HepG2 (cell line): ENCODE measurements around the gene EIF5B. TPM values are rescaled to one million over a fixed set of nuclear protein-coding genes. Genes with fewer than 3 reads are reported as not detected.

Source experiments
- AKAP8 ChIP-seq: sonication (generic); formaldehyde crosslinking; IDR thresholded peaks from 2 replicates; pipeline ENCODE4 v1.5.1; 2020; ENCODE audit warnings: mild to moderate bottlenecking, missing genetic modification reagents
- DBP ChIP-seq: sonication (generic); formaldehyde crosslinking; IDR thresholded peaks from 2 replicates; pipeline ENCODE4 v1.4.0; 2020; ENCODE audit warnings: missing genetic modification reagents; ENCODE audit errors: not compliant biosample characterization
- EED ChIP-seq: sonication (generic); formaldehyde crosslinking; IDR thresholded peaks from 2 replicates; pipeline ENCODE4 v1.5.0; 2020; ENCODE audit warnings: mild to moderate bottlenecking, missing genetic modification reagents
- GLMP ChIP-seq: sonication (generic); formaldehyde crosslinking; IDR thresholded peaks from 2 replicates; pipeline ENCODE4 v1.9.0; 2021; ENCODE audit warnings: missing genetic modification reagents, mild to moderate bottlenecking, borderline replicate concordance
- HMG20A ChIP-seq: IDR thresholded peaks from 2 replicates; pipeline ENCODE4 v1.6.1; 2016; ENCODE audit warnings: borderline replicate concordance
- MXD3 ChIP-seq: IDR thresholded peaks from 2 replicates; pipeline ENCODE4 v1.6.1; 2016; ENCODE audit warnings: mild to moderate bottlenecking, missing biosample characterization, missing genetic modification reagents
- MYPOP ChIP-seq: sonication (generic); formaldehyde crosslinking; IDR thresholded peaks from 2 replicates; pipeline ENCODE4 v1.8.1; 2023; ENCODE audit warnings: mild to moderate bottlenecking, moderate library complexity, missing genetic modification reagents
- RARG ChIP-seq: sonication (generic); formaldehyde crosslinking; IDR thresholded peaks from 2 replicates; pipeline ENCODE4 v1.4.0; 2020; ENCODE audit warnings: low read depth, mild to moderate bottlenecking, missing genetic modification reagents
- RXRB ChIP-seq: IDR thresholded peaks from 2 replicates; pipeline ENCODE4 v1.6.1; 2016; ENCODE audit warnings: borderline replicate concordance, missing genetic modification reagents, missing compliant biosample characterization
- SPEN ChIP-seq: sonication (generic); formaldehyde crosslinking; IDR thresholded peaks from 2 replicates; pipeline ENCODE4 v1.5.1; 2020; ENCODE audit warnings: low read depth, mild to moderate bottlenecking, missing genetic modification reagents
- TCF12 ChIP-seq, 2 experiments: fragments of 450-650 bp in 1 of 2; sonication (generic) in 1 of 2; formaldehyde crosslinking in 1 of 2; IDR thresholded peaks; 2 replicates each; pipeline versions ENCODE4 v1.6.1 to v1.8.0; 2017 to 2022; ENCODE audit warnings: antibody characterized with exemption in 1 of 2, mild to moderate bottlenecking in 1 of 2, missing genetic modification reagents in 1 of 2, moderate library complexity in 1 of 2
- TFE3 ChIP-seq: IDR thresholded peaks from 2 replicates; pipeline ENCODE4 v1.6.1; 2016
- ZBTB42 ChIP-seq: sonication (generic); formaldehyde crosslinking; IDR thresholded peaks from 2 replicates; pipeline ENCODE4 v1.5.0; 2020; ENCODE audit warnings: mild to moderate bottlenecking, missing genetic modification reagents
- ZFP91 ChIP-seq: sonication (generic); formaldehyde crosslinking; IDR thresholded peaks from 2 replicates; pipeline ENCODE4 v1.9.0; 2022; ENCODE audit warnings: missing genetic modification reagents, mild to moderate bottlenecking, borderline replicate concordance
- ZNF20 ChIP-seq: sonication (generic); formaldehyde crosslinking; IDR thresholded peaks from 2 replicates; pipeline ENCODE4 v1.4.0; 2020; ENCODE audit warnings: mild to moderate bottlenecking, moderate library complexity, missing genetic modification reagents
- ZNF24 ChIP-seq: fragments of 450-650 bp; IDR thresholded peaks from 2 replicates; pipeline ENCODE4 v1.6.1; 2017; ENCODE audit warnings: antibody characterized with exemption, mild to moderate bottlenecking
- ZNF709 ChIP-seq: sonication (generic); formaldehyde crosslinking; IDR thresholded peaks from 2 replicates; pipeline ENCODE4 v1.5.0; 2020; ENCODE audit warnings: mild to moderate bottlenecking, missing genetic modification reagents
- ZNF772 ChIP-seq: sonication (generic); formaldehyde crosslinking; IDR thresholded peaks from 2 replicates; pipeline ENCODE4 v1.5.0; 2020; ENCODE audit warnings: mild to moderate bottlenecking, missing genetic modification reagents
- polyA plus RNA-seq, 8 experiments: library from polyadenylated mRNA; depleted of rRNA in 3 of 8; stranded (reverse) in 7 of 8; unstranded in 1 of 8; fragments of >200 nt; fragmentation: Illumina TruSeq in 4 of 8; extraction: Trizol in 4 of 8; gene quantifications; 2 replicates each; pipeline versions ENCODE4 v1.2.1 to v1.2.3, GENCODE V29; 2011 to 2016; ENCODE audit warnings: low read depth in 4 of 8, missing spikeins in 1 of 8, mixed read lengths in 1 of 8; ENCODE audit not compliant: insufficient read depth in 1 of 8
- total RNA-seq, 5 experiments: library from RNA; depleted of rRNA; stranded (reverse); fragments of >200 nt; fragmentation: Illumina TruSeq; extraction: Trizol; gene quantifications; 2 replicates each; pipeline ENCODE4 v1.2.3, GENCODE V29; 2016; ENCODE audit warnings: low read depth in 1 of 5

EIF5B gene
- total and polyA plus RNA-seq, 2 of the 13 experiments (the other 11 are each of a cell fraction or from before 2014, with no cell fraction given), result 8.8 to 32.1 TPM

- TF ChIP-seq TFE3 (CRISPR knock-in tag), result no peak; the same call in 1 of the 2 replicates
- peak; percentile 80; the same call in 1 of the 2 replicates for TF ChIP-seq RXRB (CRISPR knock-in tag)
- TF ChIP-seq SPEN, result peak; percentile 97
- TF ChIP-seq ZNF20 (CRISPR knock-in tag), result no peak
- peak; percentile 36; the same call in 1 of the 2 replicates for TF ChIP-seq ZNF772 (CRISPR knock-in tag)
- TF ChIP-seq MXD3, result peak; percentile 85; the same call in 1 of the 2 replicates
- no peak for TF ChIP-seq TCF12 (IDR thresholded peaks at IDR 0.05)
- peak; percentile 27 for TF ChIP-seq TCF12 (CRISPR knock-in tag; IDR thresholded peaks at IDR 0.05)
- peak; percentile 75 for TF ChIP-seq AKAP8 (CRISPR knock-in tag)
- TF ChIP-seq EED (CRISPR knock-in tag), result no peak
- TF ChIP-seq DBP, result no peak
- no peak for TF ChIP-seq GLMP (CRISPR knock-in tag)
- TF ChIP-seq MYPOP (CRISPR knock-in tag), result no peak; the same call in 1 of the 2 replicates
- TF ChIP-seq RARG (CRISPR knock-in tag), result 0 out of 2 replicates have a peak, but pooled peaks have one; percentile 49
- peak; percentile 15; the same call in 1 of the 2 replicates for TF ChIP-seq HMG20A
- TF ChIP-seq ZBTB42, result peak; percentile 79; the same call in 1 of the 2 replicates
- TF ChIP-seq ZNF24, result no peak
- TF ChIP-seq ZFP91 (CRISPR knock-in tag), result peak; percentile 93
- TF ChIP-seq ZNF709 (CRISPR knock-in tag), result no peak; the same call in 1 of the 2 replicates
Measured at GRCh38 chr2:99335911-99336803, 1.0 kb upstream of the EIF5B start, which contains the start of gene TXNDC9 (continued).
